Measurements from ENCODE around the gene TLDC2. TPM values are rescaled to one million over a fixed set of nuclear protein-coding genes. Genes with fewer than 3 reads are reported as not detected.
A peak's percentile ranks its signal among the peaks of the same experiment; 100 is the strongest.
"Not testable (repeated sequence)": the region's sequence is repeated elsewhere in the genome, so short reads cannot be mapped to it uniquely, and the experiment has no call there.

TLDC2 gene
- total RNA-seq, result under 1 TPM in 1 of 2 donors, not detected in 1; 0.18 TPM
- long read RNA-seq, result 0 reads

DNA sequence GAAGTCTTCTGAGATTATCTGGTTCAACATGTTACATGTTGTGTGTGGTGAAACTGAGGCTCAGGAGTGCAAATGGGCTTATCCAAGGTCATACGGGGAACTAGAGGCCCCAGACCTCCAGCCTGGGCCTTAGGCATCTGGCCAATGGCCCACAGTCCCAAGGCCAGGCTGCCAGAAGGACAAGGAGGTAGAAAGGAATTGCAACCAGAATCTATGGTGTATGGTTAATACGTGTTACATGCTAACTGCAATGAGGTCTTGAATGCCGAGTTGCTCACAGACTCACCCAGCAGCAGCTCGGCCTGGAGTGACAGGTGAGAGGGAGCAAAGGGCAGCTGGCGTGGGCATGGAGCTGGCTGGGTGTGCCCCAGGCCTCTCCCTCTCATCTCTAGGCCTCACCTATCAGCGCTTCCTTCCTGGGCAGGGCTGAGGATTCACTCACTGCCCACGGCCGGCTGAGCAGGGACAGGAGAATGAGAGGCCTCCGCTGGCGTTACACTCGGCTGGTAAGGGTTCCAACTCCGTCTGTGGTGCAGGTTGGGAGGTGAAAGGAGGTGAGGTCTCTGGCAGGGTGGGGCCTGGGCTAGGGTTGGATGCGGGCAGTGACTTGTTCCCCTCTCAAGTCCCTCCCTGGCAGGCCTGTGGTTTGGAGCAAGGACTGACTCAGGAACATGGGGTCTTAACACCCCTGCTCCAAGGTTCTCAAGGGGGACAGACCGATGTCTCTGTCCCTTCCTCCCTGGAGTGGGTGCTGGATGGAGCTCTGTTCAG is at the start of gene TLDC2:
TSS of gene TLDC2 (plus strand) at position 437 of the 771 bp plus-strand sequence. CDS start at position 474, 37 bp downstream.
- DNase-seq, result no peak
- peak; percentile 34 to 69 for ATAC-seq
- intact Hi-C loops (cut with DNase I), result no loop called here

DNA sequence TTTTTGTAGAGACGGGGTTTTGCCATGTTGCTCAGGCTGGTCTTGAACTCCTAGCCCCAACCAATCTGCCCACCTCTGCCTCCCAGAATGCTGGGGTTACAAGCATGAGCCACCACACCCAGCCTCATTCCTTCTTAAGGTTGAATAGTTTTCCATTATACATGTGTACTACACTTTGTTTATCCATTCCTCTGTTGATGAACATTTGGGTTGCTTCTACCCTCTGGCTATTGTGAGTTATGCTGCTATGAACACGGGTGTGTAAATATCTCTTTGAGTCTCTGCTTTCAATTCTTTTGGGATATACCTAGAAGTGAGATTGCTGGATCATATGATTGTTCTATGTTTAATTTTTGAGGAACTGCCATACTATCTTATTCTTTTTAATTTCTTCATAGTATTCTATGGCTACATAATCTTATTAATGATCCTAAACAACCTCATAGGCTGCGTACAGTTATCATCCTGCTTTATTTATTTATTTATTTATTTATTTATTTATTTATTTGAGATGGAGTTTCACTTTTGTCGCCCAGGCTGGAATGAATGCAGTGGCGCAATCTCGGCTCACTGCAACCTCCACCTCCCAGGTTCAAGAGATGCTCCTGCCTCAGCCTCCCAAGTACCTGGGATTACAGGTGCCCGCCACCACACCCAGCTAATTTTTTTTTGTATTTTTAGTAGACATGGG is 49.2 kb upstream of the TLDC2 start:
- intact Hi-C loops (cut with DNase I), result no loop called here
- DNase-seq, result no peak
- ATAC-seq, result no peak

DNA sequence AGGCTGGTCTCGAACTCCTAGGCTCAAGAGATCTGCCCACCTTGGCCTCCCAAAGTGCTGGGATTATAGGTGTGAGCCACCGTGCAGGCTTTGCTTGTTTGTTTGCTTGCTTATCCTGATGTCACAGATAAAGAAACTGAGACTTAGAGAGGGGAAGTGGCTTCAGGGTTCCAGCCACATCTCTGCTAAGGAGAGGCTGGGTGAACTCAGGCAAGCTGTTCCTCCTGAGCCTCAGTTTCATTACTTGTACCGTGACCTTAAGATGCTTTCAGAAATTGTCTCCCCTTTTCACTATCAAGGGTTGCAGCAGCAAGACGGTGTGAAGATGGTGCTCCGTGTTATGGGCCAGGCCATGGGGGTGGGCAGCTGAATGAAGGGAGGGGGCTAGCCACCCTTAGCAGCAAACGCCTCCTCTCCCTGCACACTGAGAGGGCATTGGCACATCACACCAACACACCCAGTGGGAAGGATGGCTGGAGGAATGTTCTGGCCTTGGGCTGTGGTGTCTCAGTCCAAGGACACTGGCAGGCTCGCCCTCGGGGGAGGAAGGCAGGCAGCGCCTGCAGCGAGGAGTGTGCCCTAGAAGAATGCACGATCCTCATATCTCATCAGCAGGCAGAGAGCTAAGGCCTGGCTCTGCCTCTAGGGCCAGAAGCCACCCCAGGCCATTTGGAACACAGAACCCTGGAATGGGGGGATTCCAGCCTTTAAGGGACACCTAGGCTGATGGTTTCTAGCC is 48.2 kb upstream of the TLDC2 start:
- intact Hi-C loops (cut with DNase I), result no loop called here
- ATAC-seq (peak; percentile 60 to 64), DNase-seq (peak; percentile 51)

DNA sequence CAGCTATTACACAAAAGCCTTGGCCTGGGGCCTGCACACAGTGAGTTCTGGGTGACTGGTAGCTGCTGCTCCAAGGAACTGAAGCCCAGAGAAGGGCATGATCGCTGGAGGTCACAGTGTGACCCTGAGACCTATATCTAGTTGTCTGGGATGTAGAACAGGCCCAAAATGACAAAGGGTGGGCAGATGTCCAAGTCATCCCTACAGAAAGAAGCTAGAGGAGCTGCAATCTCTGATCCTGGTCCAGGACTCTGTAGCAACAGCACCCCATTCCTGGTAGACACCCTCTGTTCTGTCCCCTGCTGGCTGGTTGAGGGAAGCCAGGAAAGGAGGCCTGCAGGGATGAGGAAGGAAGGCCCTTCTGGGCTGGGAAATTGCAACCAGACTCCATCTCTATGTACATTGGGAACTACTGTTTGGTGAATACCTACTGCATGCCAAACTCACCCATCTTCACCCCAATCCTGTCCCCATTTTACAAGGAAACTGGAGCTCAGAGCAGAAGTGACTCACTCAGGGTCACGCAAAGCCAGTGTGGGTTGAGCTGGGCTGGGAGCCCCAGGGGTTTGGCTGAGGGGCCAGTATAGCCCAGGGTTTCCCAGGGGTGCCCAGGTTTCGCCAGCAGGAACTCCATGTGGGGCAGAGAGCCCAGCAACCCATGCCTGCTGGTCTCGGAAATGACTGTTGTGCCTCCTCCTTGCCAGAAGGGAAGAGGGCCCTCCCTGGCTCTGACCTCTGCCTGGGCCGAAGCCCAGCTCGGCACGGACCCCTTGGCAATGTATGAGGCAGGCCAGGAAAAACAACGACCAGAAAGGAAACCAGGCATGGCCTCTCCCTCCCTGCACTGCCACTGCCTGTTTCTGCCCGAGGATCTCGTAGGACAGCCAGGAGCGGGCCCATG is 44.9 kb upstream of the TLDC2 start:
- DNase-seq, result peak; percentile 85
- ATAC-seq, result peak; percentile 50 to 73
- intact Hi-C loops (cut with DNase I), result no loop called here

DNA sequence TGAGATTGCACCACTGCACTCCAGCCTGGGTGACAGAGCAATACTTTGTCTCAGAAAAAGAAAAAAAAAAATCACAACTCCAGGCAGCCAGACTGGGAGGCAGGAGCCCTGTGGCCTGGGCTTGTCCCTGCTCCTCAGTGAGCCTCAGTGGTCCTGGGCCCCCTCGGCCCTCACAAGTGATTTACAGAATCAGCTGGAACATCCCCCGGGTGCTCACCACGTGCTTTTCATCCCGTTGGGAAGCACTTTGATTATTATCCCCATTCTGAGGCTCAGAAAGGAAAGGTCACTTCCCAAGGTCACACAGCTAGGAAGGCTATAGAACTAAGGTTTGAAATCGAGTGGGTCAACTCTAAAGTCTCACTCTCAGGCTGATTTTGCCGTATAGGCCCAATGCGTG is 43.1 kb upstream of the TLDC2 start:
- no peak for ATAC-seq
- intact Hi-C loops (cut with DNase I), result no loop called here
- no peak for DNase-seq

DNA sequence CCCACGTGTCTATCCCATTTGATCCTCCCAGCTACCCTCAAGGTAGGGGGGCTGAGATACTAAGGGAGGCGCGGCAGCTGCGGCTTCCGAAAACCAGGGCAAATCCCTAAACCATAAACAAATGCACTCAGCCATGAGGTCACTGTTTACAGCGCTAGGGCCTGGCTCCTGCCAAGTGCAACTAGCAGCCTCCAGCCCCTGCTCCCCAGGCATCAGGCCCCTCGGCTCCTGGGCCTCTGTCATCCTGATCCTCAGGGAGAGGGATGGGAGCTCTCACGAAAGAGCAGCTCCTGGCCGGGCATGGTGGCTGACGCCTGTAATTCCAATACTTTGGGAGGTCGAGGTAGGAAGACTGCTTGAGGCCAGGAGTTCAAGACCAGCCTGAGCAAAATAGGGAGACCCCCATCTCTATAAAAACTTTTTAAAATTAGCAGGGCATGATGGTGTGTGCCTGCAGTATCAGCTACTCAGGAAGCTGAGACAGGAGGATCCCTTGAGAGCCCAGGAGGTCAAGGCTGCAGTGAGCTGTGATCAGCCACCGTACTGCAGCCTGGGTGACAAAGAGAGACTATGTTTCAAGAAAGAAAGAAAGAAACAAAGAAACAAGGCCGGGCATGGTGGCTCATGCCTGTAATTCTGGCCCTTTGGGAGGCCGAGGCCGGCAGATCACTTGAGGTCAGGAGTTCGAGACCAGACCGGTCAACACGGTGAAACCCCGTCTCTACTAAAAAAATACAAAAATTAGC is 42.5 kb upstream of the TLDC2 start:
- intact Hi-C loops (cut with DNase I), result no loop called here
- no peak for DNase-seq
- no peak for ATAC-seq

DNA sequence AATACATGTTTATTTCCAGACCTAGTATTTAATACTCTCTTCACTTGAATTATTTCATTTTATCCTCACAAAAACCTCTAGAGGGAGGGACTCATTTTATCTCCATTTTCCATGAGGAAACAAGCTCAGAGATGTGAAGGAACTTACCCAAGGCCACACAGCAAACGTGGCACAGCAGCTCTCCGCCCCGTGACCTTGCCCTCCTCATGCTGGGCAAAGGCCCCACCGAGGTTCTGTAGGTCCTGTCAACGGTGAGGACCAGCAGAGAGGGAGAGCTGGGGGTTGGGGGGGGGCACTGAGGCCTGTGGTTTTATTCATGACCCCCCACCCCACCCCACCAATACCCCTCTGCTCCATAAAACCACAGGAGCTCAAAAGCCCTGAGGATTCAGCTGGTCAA is 40.9 kb upstream of the TLDC2 start:
- DNase-seq (no peak), ATAC-seq (no peak)
- intact Hi-C loops (cut with DNase I), result no loop called here

DNA sequence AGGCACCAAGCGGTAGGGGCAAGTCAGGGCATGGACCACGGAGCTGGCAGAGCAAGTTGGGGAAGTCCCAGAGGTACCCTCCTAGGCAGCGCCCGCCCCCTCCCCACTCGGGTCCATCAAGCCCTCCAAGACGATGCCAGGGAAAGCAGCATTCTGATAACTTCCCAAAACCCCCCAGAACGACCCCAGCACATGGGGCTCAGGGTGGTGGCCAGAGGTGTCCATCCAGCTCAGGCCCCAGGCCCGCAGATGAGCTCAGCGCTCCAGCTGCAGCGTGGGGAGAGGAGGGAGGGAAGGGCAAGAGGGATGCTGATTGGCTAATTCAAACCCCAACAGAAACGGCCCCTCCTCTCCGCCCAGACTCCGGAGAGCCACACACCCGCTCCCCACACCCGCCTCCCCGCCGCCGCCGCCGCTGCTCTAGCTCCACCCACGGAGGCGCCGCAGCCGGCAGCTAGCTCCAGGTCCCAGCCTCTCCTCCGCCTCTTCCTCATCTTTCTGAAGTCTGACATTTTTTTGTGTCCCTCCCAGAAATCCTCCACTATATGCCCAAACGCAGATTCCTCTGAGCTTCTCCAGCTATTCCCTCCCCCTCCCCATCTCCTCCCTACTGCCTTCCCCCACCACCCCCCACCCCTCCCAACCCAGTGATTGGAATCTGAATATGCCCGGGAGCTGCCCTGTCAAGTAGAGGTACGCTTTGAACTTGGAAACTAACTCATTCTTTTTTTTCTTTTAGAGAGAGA is 40.3 kb upstream of the TLDC2 start:
- ATAC-seq (peak; percentile 90 to 96), DNase-seq (peak; percentile 94)
- intact Hi-C loops (cut with DNase I), result no loop called here

DNA sequence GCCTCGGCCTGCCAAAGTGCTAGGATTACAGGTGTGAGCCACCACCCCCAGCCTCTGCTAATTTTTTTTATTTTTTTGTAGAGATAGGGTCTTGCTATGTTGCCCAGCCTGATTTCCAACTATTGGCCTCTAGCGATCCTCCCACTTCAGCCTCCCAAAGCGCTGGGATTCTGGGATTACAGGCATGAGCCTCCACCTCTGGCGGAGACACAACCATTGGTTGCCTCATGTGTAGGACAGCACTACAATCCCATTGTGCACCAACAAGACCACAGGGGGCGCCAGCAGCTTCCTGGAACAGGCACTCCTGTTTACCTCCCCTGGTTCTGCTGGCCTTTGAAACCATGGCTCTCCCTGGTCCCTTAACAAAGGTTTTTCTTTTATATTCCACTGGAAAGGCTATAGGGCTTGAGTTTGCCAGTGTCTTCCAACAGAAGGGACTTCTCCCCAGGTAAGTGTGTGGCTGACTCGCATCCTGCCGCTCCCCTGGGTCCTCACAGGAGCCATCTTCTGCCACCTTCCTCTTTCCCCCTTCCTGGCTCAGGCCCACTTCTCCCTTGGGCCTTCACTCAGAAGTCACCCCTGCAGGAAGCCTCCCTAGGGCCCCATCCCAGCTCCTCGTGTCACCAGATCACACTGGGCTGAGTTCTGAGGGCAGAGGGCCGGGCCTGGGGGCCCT is 39.2 kb upstream of the TLDC2 start:
- DNase-seq (peak; percentile 60), ATAC-seq (no peak)

DNA sequence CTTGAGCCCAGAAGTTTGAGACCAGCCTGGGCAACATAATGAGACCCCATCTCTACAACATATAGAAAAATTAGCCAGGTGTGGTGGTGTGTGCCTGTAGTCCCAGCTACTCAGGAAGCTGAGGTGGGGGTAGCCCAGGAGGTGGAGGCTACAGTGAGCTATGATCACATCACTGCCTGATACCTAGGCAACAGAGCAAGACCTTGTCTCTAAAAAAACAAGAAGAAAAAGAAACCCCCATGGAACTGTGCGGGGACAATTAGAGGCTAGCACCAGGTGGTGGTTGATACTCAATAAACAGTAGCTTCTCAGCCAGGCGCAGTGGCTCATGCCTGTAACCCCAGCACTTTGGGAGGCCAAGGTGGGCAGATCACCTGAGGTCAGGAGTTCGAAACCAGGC is 37.6 kb upstream of the TLDC2 start:
- ATAC-seq; DNase-seq; intact Hi-C loops (cut with DNase I): not testable (repeated sequence)

More for the DNA sequence above, 39.2 kb upstream of the TLDC2 start:
- intact Hi-C loops (cut with DNase I), result no loop called here

DNA sequence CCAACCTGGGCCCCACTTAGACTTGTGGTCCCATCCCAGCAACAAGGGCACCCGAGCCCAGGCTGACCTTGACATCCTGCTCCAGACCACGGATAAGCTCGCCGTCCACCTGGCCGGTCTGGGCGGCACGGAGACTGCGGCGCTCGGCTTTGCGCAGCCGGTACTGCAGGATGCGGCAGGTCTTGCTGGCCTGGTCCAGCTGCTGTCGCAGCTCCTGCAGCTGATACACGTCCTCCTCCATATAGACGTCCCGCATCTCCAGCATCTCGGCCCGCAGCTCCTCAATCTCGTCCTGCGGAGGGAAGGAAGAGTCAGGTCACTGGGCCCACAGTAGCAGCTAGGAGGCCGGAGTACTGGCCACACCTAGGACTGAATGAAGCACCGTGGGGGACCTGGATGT is 36.8 kb upstream of the TLDC2 start:
- no peak for ATAC-seq
- intact Hi-C loops (cut with DNase I), result no loop called here
- DNase-seq, result no peak

DNA sequence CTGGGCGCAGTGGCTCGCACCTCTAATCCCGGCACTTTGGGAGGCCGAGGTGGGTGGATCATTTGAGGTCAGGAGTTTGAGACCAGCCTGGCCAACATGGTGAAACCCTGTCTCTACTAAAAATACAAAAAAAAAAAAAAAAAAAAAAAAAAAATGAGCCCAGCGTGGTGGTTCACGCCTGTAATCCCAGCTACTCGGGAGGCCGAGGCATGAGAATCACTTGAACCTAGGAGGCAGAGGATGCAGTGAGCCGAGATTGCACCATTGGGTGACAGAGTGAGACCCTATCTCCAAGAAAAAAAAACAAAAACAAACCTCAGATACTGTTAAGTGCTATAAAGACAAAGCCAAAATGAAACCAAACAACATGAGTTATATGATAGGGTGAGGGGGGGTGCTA is 34.9 kb upstream of the TLDC2 start:
- DNase-seq; intact Hi-C loops (cut with DNase I); ATAC-seq: not testable (repeated sequence)

DNA sequence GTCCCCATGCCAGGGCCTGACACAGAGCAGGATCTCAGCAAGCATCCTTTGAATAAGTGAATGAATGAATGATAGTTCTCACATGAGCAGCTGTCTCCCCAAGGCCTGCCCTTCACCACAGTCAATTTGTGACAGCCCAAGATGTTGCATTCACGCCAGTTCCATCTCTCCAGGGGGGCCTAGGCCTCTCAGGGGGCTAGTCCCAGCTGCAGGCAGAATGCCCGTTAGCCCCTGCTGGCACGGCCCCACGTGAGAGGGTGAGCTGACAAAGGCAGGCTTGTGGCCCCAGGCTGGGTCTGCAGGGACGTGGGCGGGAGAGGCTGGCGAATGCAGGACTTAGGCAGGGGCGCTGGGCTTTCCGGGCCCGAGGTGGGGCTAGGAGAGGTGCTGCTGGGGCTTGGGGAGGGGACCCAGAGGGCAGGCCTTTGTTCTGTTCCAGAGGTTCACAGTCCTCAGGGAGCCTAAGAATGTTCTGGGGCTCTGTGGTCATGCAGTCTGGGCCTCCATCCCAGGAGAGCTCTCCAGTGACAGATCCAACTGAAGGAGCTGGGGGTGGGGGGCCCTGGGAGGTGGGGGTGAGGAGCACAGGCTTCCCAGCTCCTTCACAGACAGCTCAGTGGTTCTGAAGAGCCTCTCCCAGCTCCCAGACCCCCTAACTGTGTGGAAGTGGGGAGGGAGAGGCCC is 30.5 kb upstream of the TLDC2 start:
- intact Hi-C loops (cut with DNase I), result no loop called here
- DNase-seq (no peak), ATAC-seq (peak in 1 of 2 donors; percentile 20)

DNA sequence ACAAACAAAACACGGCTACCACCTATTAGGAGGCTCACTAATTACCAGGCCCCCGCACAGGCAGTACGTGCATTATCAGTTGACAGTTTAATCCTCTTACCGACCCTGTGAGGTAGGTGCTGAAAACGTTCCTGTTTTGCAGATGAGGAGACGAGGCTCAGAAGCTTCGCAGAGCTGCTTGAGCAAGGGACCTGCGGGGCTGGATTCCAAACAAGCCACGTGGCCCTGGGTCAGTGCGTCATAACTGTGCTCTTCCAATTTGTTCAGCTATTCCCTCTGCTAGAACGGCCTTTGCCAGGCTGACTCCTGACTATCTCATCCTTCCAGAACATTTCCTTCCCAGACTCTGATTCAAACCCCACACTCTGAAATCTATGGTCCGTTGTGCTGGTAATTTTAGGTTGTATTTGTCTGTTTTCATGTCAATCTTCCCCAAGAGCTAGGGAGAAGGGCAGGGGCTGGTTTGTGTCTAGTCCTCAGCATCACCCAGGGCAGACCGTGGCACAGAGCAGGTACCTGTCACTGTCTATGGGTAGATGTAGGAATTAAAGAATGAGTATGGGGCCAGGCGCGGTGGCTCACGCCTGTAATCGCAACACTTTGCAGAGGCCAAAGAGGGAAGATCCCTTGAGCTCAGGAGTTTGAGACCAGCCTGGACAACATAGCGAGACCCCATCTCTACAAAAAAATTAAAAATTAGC is 28.8 kb upstream of the TLDC2 start:
- intact Hi-C loops (cut with DNase I), result no loop called here
- DNase-seq (peak; percentile 85), ATAC-seq (peak; percentile 81 to 82)

DNA sequence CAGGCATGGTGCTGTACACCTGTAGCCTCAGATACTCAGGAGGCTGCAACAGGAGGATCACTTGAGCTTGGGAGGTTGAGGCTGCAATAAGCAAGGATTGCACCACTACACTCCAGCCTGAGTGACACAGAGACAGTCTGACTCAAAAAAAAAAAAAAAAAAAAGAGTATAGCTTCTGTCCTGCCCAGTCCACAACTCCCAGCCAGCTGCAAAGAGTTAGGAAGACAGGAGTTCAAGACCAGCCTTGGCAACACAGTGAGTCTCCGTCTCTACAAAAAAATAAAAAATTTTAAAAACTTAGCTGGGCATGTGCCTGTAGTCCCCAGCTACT is 28.3 kb upstream of the TLDC2 start:
- no peak for ATAC-seq

DNA sequence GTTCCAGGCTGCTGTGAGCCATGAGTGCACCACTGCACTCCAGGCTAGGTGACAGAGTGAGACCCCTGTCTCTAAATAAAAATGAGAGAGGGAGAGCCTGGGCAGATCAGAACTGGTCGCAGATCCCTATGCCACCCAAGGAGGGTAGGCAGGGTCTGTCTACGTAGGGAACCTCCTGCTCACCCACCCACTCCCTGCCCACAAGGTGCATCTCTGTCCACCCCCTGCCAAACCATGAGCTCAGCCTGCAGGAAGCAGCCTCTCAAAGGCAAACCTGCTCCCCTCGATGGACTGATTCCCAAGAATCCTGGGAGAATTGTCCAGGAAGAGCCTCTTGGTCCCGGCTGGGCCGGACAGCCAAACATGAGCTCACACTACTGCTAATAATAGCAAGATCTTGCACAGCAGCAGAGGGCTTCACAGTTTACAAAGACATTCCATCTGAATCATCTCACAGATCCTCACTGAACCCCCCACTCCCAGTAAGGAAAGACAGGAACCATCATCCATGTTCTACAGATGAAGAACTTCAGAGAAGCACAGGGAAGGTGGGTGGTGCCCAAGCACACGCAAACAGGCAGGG is 27.8 kb upstream of the TLDC2 start:
- ATAC-seq (peak; percentile 45 to 58), DNase-seq (peak; percentile 63)
- intact Hi-C loops (cut with DNase I), result no loop called here

More for the DNA sequence above, 28.3 kb upstream of the TLDC2 start:
- no peak for DNase-seq
- intact Hi-C loops (cut with DNase I), result no loop called here
